A673 (cell line): ENCODE measurements around the gene SURF1.

ENCODE experiments used
- EZH2 ChIP-seq: fragments of 200-600 bp; sonication (generic); IDR thresholded peaks from 2 replicates; pipeline ENCODE4 v1.6.1; 2017; ENCODE audit warnings: borderline replicate concordance, low read depth, mild to moderate bottlenecking, mixed read lengths, antibody characterized with exemption, low read length; ENCODE audit not compliant: poor library complexity, severe bottlenecking
- TF ChIP-seq, protein P1 (sequence below): fragments of 300-800, 200-600 bp; sonication (generic); conservative IDR thresholded peaks from 2 replicates; pipeline ENCODE4 v1.5.1; 2017; ENCODE audit warnings: low read depth, mild to moderate bottlenecking, antibody characterized with exemption, low read length, moderate library complexity, mixed read lengths

DNA sequence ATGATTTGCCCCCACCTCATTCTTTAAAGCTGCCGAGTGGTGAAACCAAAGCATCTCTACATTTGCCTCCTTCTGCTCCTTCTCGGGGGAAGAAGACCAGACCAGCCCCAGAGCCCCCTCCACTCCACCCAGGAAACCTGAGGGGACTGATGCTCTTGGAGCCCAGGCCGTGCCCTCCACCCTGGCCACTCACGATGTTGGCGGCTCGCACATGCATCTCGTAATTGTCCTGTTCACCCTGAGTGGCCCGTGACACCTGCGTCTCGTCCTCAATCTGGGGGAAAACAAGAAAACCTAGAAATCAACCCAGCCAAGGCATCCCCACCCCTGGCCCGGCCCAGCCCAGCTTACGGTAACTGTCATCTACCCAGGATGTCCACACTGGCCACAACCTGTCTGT is 11.3 kb downstream of the SURF1 start:
- TF ChIP-seq, protein P1, sequence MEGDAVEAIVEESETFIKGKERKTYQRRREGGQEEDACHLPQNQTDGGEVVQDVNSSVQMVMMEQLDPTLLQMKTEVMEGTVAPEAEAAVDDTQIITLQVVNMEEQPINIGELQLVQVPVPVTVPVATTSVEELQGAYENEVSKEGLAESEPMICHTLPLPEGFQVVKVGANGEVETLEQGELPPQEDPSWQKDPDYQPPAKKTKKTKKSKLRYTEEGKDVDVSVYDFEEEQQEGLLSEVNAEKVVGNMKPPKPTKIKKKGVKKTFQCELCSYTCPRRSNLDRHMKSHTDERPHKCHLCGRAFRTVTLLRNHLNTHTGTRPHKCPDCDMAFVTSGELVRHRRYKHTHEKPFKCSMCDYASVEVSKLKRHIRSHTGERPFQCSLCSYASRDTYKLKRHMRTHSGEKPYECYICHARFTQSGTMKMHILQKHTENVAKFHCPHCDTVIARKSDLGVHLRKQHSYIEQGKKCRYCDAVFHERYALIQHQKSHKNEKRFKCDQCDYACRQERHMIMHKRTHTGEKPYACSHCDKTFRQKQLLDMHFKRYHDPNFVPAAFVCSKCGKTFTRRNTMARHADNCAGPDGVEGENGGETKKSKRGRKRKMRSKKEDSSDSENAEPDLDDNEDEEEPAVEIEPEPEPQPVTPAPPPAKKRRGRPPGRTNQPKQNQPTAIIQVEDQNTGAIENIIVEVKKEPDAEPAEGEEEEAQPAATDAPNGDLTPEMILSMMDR, result no peak
- no peak for TF ChIP-seq EZH2
